IPS-18a (cell line): ENCODE results near the gene MYRF.

Experiments
- H3K27ac ChIP-seq: one replicate; pipeline ENCODE4 v1.5.1; 2013; ENCODE audit warnings: low read length
- H3K27me3 ChIP-seq: one replicate; pipeline ENCODE4 v1.6.1; 2013; ENCODE audit warnings: mild to moderate bottlenecking, low read length; ENCODE audit not compliant: control insufficient read depth, insufficient read depth
- H3K36me3 ChIP-seq: one replicate; pipeline ENCODE4 v1.6.1; 2013; ENCODE audit warnings: low read depth, low read length; ENCODE audit not compliant: control insufficient read depth
- H3K4me1 ChIP-seq: one replicate; pipeline ENCODE4 v1.6.1; 2013; ENCODE audit warnings: low read depth, low read length; ENCODE audit not compliant: control insufficient read depth
- H3K4me3 ChIP-seq: one replicate; pipeline ENCODE4 v1.5.1; 2013; ENCODE audit warnings: low read length
- H3K9ac ChIP-seq: one replicate; pipeline ENCODE4 v1.6.1; 2013; ENCODE audit warnings: mild to moderate bottlenecking, low read length, moderate library complexity
- H3K9me3 ChIP-seq: one replicate; pipeline ENCODE4 v1.6.1; 2013; ENCODE audit warnings: low read depth, low read length; ENCODE audit not compliant: control insufficient read depth

The MYRF gene

GRCh38 chr11:61810671-61811175, 58.3 kb downstream of the MYRF start:
- no peaks in the 10 kb centered on the region for H3K27me3 ChIP-seq
- H3K9me3 ChIP-seq: no peaks in the 10 kb centered on the region
- peaks cover 4% of the 10 kb centered on the region for H3K4me1 ChIP-seq
- H3K36me3 ChIP-seq: peaks cover 71% of the 10 kb centered on the region
- no peak overlapping the region for H3K27ac ChIP-seq
- no peak overlapping the region for H3K9ac ChIP-seq
- no peak overlapping the region for H3K4me3 ChIP-seq

- Histone ChIP-seq H3K36me3 (peaks cover 63% of the 10 kb centered on the region), H3K27ac (no peak overlapping the region), H3K9me3 (no peaks in the 10 kb centered on the region), H3K27me3 (no peaks in the 10 kb centered on the region), H3K9ac (no peak overlapping the region), H3K4me1 (peaks cover 4% of the 10 kb centered on the region), H3K4me3 (no peak overlapping the region)
Observed at GRCh38 chr11:61811831-61812230, 59.4 kb downstream of the MYRF start.

GRCh38 chr11:61812736-61813411, 60.4 kb downstream of the MYRF start:
- Histone ChIP-seq H3K9me3 (no peaks in the 10 kb centered on the region), H3K27me3 (no peaks in the 10 kb centered on the region), H3K4me3 (no peak overlapping the region), H3K9ac (no peak overlapping the region), H3K36me3 (peaks cover 52% of the 10 kb centered on the region), H3K27ac (no peak overlapping the region), H3K4me1 (peaks cover 11% of the 10 kb centered on the region)

- H3K36me3 ChIP-seq: peaks cover 39% of the 10 kb centered on the region
- peak overlapping the region; percentile 94 for H3K27ac ChIP-seq
- H3K27me3 ChIP-seq: no peaks in the 10 kb centered on the region
- peak overlapping the region; percentile 93 for H3K4me3 ChIP-seq
- H3K4me1 ChIP-seq: peaks cover 15% of the 10 kb centered on the region
- H3K9ac ChIP-seq: peak overlapping the region; percentile 75
- H3K9me3 ChIP-seq: no peaks in the 10 kb centered on the region
Observed at GRCh38 chr11:61814247-61814957, 62.0 kb downstream of the MYRF start.

- Histone ChIP-seq H3K9ac (peak overlapping the region; percentile 96), H3K4me1 (peaks cover 15% of the 10 kb centered on the region), H3K9me3 (no peaks in the 10 kb centered on the region), H3K27me3 (no peaks in the 10 kb centered on the region), H3K27ac (peak overlapping the region; percentile 94), H3K36me3 (peaks cover 32% of the 10 kb centered on the region), H3K4me3 (peak overlapping the region; percentile 93)
Observed at GRCh38 chr11:61814958-61815789, 62.7 kb downstream of the MYRF start.

GRCh38 chr11:61815790-61816735, 63.6 kb downstream of the MYRF start:
- peak overlapping the region; percentile 96 for H3K9ac ChIP-seq
- H3K36me3 ChIP-seq: peaks cover 23% of the 10 kb centered on the region
- no peaks in the 10 kb centered on the region for H3K27me3 ChIP-seq
- H3K27ac ChIP-seq: peak overlapping the region; percentile 89
- no peaks in the 10 kb centered on the region for H3K9me3 ChIP-seq
- peak overlapping the region; percentile 93 for H3K4me3 ChIP-seq
- peaks cover 15% of the 10 kb centered on the region for H3K4me1 ChIP-seq

- peaks cover 20% of the 10 kb centered on the region for H3K36me3 ChIP-seq
- H3K9ac ChIP-seq: peak within 1 kb of the TSS; percentile 96
- no peaks in the 10 kb centered on the region for H3K9me3 ChIP-seq
- H3K4me3 ChIP-seq: peak within 1 kb of the TSS; percentile 93
- H3K27me3 ChIP-seq: no peaks in the 10 kb centered on the region
- peaks cover 15% of the 10 kb centered on the region for H3K4me1 ChIP-seq
- peak within 1 kb of the TSS; percentile 89 for H3K27ac ChIP-seq
Observed at GRCh38 chr11:61816736-61817455, 64.5 kb downstream of the MYRF start, which contains the start of gene FADS1. Gene FADS1 (minus strand): TSS chr11:61817003. CDS start chr11:61816929, 74 bp downstream.

- Histone ChIP-seq H3K27me3 (no peaks in the 10 kb centered on the region), H3K36me3 (peaks cover 13% of the 10 kb centered on the region), H3K4me1 (peaks cover 15% of the 10 kb centered on the region), H3K9ac (peak overlapping the region; percentile 96), H3K27ac (peak overlapping the region; percentile 54), H3K9me3 (no peaks in the 10 kb centered on the region), H3K4me3 (peak overlapping the region; percentile 93)
Observed at GRCh38 chr11:61817471-61818202, 65.2 kb downstream of the MYRF start.

- H3K9me3 ChIP-seq: no peaks in the 10 kb centered on the region
- H3K27ac ChIP-seq: no peak overlapping the region
- H3K4me3 ChIP-seq: no peak overlapping the region
- H3K36me3 ChIP-seq: peaks cover 12% of the 10 kb centered on the region
- H3K4me1 ChIP-seq: peaks cover 11% of the 10 kb centered on the region
- no peaks in the 10 kb centered on the region for H3K27me3 ChIP-seq
- H3K9ac ChIP-seq: no peak overlapping the region
Observed at GRCh38 chr11:61820174-61820573, 67.7 kb downstream of the MYRF start.
